Ovary (tissue), 9 donors: Measurements from ENCODE around the gene PODXL. TPM values are rescaled to one million over a fixed set of nuclear protein-coding genes. Genes with fewer than 3 reads are reported as not detected.
A peak's percentile ranks its signal among the peaks of the same experiment; 100 is the strongest.

ENCODE experiments used
- DNase-seq, 5 donors: peaks; one replicate each; pipeline ENCODE4 v3.0.0-alpha.2; 2019 to 2020
- H3K27ac ChIP-seq, 2 donors: fragments of 200-600 bp; one replicate each; pipeline versions ENCODE4 v1.5.1 to v1.8.0; 2019 to 2022
- H3K27me3 ChIP-seq: fragments of 200-600 bp; one replicate; pipeline ENCODE4 v1.8.0; 2022
- H3K36me3 ChIP-seq: fragments of 200-600 bp; sonication (generic); one replicate; pipeline ENCODE4 v1.5.1; 2019
- H3K4me1 ChIP-seq: one replicate; pipeline ENCODE4 v1.8.1; 2013; ENCODE audit warnings: mild to moderate bottlenecking, moderate library complexity; ENCODE audit not compliant: insufficient read depth
- H3K4me3 ChIP-seq: fragments of 200-600 bp; sonication (generic); one replicate; pipeline ENCODE4 v1.5.1; 2017
- H3K9me3 ChIP-seq, 2 donors: fragments of 200-600 bp in 1 of 2; sonication (generic) in 1 of 2; one replicate each; pipeline versions ENCODE4 v1.5.1 to v1.8.1; 2013 to 2019; ENCODE audit warnings: mild to moderate bottlenecking in 1 of 2, moderate library complexity in 1 of 2
- EP300 ChIP-seq: sonication (generic); formaldehyde crosslinking; IDR thresholded peaks from one replicate; pipeline ENCODE4 v1.6.1; 2017; ENCODE audit warnings: antibody characterized with exemption
- POLR2A ChIP-seq: fragments of 450-650 bp; IDR thresholded peaks from one replicate; pipeline ENCODE4 v1.6.1; 2017; ENCODE audit warnings: antibody characterized with exemption, mild to moderate bottlenecking, moderate library complexity
- WGBS, 3 donors: extraction: QIAGEN DNeasy Blood & Tissue Kit in 1 of 3; methylation state at CpG; one replicate each; pipeline versions ENCODE4 v1.1.5 to v1.1.7; 2013 to 2017; 5-methylcytosine and 5-hydroxymethylcytosine counted together
- intact Hi-C, 4 donors: fragments of 100-400 bp; cut with DNase I; formaldehyde crosslinking; loops; one replicate each; pipeline versions ENCODE4 v1.11.0 to v1.15.1; 2022 to 2023
- polyA plus RNA-seq, 2 donors: library from polyadenylated mRNA; stranded (reverse); fragments of 200-250 nt in 1 of 2; fragments of 350-450 nt in 1 of 2; fragmentation: Illumina TruSeq in 1 of 2; extraction: RNeasy Lipid Tissue Mini Kit (QIAGEN cat#74804) in 1 of 2; gene quantifications; one replicate each; pipeline ENCODE4 v1.2.3, GENCODE V29; 2013 to 2014
- total RNA-seq, 7 donors: library from RNA; depleted of rRNA in 2 of 7; stranded (reverse); fragments of >200 nt in 2 of 7; fragmentation: NEBNext Ultra II Directional in 3 of 7; extraction: Animal tissue kit (Norgen Biotek cat#: 25700) in 3 of 7; gene quantifications; one replicate each; pipeline versions ENCODE4 v1.1.0 to v1.2.4, GENCODE V29; 2016 to 2023
- TF ChIP-seq, protein P1 (sequence below), 3 donors: fragments of 450-650 bp in 2 of 3; fragments of 200-600 bp in 1 of 3; IDR thresholded peaks; one replicate each; pipeline versions ENCODE4 v1.5.1 to v1.8.0; 2016 to 2022; ENCODE audit warnings: antibody characterized with exemption in 3 of 3, mild to moderate bottlenecking in 1 of 3
- donor health status: DM: no; HTN: no; CAD: no; lungs with moderate emphysema.
- donor health status: DM: no; HTN: no; CAD: no.
- donor health status: Bipolar disorder and iron deficiency.
- donor health status: DM: yes; HTN: yes; CAD: no.
- donor health status: DM: no; HTN: no; CAD: no.
- donor health status: DM: yes; HTN: yes; CAD: no.

The PODXL gene
- total and polyA plus RNA-seq, 9 donors, result 13.2 to 85.1 (median 34.8) TPM

DNA sequence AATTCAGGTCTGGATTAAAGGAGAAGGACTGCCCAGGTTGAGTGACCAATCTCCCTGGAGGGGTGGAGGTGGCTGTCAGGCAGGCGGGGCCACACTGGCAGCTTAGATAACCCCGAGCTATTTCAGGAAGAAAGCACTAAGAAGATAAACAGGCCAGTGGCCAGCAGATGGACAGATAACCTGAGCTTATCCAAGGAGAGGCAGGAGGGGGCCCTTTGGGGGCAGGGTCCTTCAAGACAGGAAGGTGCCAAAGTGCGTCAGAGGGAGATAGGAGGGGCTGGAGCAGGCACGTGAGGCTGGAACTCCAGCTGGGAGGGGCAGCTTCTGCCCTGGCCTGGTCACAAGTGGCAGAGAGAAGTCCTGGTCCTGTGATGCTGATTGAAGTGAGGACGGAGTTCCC is 29.8 kb upstream of the PODXL start:
- TF ChIP-seq, protein P1, sequence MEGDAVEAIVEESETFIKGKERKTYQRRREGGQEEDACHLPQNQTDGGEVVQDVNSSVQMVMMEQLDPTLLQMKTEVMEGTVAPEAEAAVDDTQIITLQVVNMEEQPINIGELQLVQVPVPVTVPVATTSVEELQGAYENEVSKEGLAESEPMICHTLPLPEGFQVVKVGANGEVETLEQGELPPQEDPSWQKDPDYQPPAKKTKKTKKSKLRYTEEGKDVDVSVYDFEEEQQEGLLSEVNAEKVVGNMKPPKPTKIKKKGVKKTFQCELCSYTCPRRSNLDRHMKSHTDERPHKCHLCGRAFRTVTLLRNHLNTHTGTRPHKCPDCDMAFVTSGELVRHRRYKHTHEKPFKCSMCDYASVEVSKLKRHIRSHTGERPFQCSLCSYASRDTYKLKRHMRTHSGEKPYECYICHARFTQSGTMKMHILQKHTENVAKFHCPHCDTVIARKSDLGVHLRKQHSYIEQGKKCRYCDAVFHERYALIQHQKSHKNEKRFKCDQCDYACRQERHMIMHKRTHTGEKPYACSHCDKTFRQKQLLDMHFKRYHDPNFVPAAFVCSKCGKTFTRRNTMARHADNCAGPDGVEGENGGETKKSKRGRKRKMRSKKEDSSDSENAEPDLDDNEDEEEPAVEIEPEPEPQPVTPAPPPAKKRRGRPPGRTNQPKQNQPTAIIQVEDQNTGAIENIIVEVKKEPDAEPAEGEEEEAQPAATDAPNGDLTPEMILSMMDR (IDR thresholded peaks at IDR 0.05), result no peak
- TF ChIP-seq EP300 (no peak), POLR2A (no peak)
- Histone ChIP-seq H3K9me3 (no peaks in the 10 kb centered on the region), H3K27me3 (no peaks in the 10 kb centered on the region), H3K27ac (no peak overlapping the region), H3K36me3 (no peaks in the 10 kb centered on the region), H3K4me3 (no peak overlapping the region), H3K4me1 (no peaks in the 10 kb centered on the region)
- no peak for DNase-seq
- intact Hi-C loops, result no loop called here
- 41 to 49% (median 46%) methylated on average over 5 of the region's 5 CpGs for WGBS, 3 donors

DNA sequence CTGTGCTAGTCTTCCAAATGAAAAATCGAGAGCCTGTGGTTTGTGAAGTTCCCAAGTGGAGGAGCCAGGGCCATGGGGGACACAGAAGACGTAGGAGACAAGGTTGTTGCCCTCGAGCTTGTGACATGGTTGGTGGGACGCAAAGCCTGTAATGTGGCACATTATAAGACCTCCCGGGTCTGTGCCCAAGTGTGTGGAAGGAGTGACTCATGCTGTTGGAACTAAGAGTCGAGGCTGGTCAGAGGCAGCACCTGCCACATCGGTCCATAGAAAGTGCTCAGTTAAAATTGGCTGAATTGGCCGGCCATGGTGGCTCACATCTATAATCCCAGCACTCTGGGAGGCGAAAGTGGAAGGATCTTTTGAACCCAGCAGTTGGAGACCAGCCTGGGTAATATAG is 27.0 kb upstream of the PODXL start:
- Histone ChIP-seq H3K27me3 (no peaks in the 10 kb centered on the region), H3K4me3 (no peak overlapping the region), H3K27ac (no peak overlapping the region), H3K9me3 (no peaks in the 10 kb centered on the region), H3K36me3 (no peaks in the 10 kb centered on the region), H3K4me1 (no peaks in the 10 kb centered on the region)
- WGBS, 3 donors, result 87 to 90% (median 87%) methylated on average over 9 of the region's 9 CpGs
- TF ChIP-seq POLR2A, result no peak
- no peak for TF ChIP-seq EP300
- TF ChIP-seq, protein P1 (IDR thresholded peaks at IDR 0.05), result no peak
- intact Hi-C loops, result no loop called here
- DNase-seq, result no peak

DNA sequence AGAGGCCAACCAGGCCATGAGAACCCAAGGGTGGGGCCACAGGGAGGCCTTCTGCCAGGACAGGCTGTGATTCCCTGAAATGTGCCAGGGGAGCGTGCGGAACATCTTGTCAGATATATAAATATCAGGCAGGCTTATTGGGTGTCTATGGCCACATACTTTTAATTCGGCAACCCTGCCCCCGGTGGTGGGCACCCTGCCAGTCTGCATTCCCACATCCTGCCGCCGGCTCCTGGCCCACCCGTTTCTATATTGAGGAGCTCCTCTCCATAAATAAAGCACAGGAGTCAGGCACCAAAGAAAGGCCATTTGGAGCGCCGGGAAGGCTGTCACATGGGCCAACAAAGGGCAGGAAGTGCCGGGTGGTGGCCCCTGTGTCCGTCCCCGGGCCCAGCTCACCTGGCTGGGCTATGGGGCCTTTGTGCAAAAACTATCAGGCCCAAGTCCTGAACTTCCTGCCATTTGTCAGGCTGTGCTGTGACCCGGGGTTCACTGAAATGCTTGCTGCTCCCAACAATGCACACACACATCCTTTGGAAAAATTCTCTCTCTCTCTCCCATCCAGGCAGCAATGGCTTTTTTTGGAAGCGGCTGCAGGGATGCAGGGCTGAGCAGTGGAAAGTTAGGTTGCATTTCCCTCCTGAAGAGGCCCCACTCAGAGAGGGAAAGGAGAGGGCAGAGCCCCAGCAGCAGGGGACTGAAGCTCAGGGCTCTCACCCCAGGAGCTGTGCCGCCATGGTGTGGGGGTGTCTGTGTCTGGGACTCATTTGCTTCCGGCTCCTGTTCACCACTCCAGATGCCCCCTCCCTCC is 25.0 kb upstream of the PODXL start:
- WGBS, 3 donors, result 37 to 41% (median 39%) methylated on average over 11 to 16 of the region's 16 CpGs
- no peak overlapping the region for H3K27ac ChIP-seq
- no peaks in the 10 kb centered on the region for H3K4me1 ChIP-seq
- no peak overlapping the region for H3K4me3 ChIP-seq
- intact Hi-C loops, result no loop called here
- H3K27me3 ChIP-seq, result no peaks in the 10 kb centered on the region
- no peaks in the 10 kb centered on the region for H3K9me3 ChIP-seq
- H3K36me3 ChIP-seq, result no peaks in the 10 kb centered on the region
- peak in 4 of 5 donors; percentile 20 to 50 (median 36) for DNase-seq
- TF ChIP-seq EP300 (no peak), POLR2A (no peak)
- TF ChIP-seq, protein P1 (IDR thresholded peaks at IDR 0.05), result no peak

DNA sequence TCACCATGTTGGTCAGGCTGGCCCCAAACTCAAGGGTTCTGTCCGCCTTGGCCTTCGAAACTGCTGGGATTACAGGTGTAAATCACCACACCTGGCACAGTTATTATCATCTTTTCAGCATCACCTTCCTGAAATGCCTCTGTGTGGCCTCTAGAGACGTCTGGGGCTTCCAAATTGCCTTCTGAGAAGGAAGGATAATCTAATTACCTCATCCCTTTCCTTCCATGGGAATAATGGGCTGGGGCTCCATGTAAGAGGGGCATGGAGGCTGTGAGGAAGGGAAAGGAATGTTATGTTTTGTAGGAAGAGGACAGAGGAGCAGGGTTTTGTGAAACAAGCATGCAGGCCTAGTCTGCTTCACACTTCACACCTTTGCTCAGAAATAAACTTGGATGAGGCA is 22.2 kb upstream of the PODXL start:
- no peaks in the 10 kb centered on the region for H3K4me1 ChIP-seq
- no peaks in the 10 kb centered on the region for H3K9me3 ChIP-seq
- H3K27me3 ChIP-seq, result no peaks in the 10 kb centered on the region
- no peak overlapping the region for H3K27ac ChIP-seq
- no peak overlapping the region for H3K4me3 ChIP-seq
- no peaks in the 10 kb centered on the region for H3K36me3 ChIP-seq
- no peak for DNase-seq
- no peak for TF ChIP-seq POLR2A
- no peak for TF ChIP-seq EP300
- TF ChIP-seq, protein P1 (IDR thresholded peaks at IDR 0.05), result no peak
- 54 to 75% (median 54%) methylated on average over 3 of the region's 3 CpGs for WGBS, 3 donors
- intact Hi-C loops, result no loop called here
